GM18873 (cell line): Measurements from ENCODE around the gene ROR2.

Experiments
- ATAC-seq: cut with Tn5 transposase; IDR thresholded peaks from one replicate; pipeline ENCODE4 v1.9.1; 2021; ENCODE audit warnings: mild to moderate bottlenecking, moderate library complexity, moderate number of reproducible peaks; ENCODE audit not compliant: unreplicated experiment, low FRiP score

The ROR2 gene

DNA sequence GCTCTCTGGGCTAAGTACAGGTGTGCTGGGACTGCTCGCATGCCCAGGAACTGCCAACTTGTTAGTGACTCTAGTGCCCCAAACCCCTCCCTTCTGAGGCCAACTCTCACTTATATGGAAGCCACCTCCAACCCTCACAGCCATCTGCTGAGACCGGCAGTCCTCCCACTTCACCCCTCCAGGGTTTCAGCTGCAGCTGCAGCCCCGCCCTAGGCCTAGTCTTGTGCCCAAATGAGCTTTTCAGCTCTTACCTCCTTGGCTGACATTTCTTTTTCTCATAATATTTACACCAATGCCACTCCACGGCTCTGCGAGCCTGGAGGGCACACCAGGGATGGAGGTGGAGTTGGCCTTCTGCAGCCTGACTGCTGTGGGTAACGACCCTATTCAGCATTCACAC, 166.6 kb downstream of the ROR2 start:
- ATAC-seq, result no peak

DNA sequence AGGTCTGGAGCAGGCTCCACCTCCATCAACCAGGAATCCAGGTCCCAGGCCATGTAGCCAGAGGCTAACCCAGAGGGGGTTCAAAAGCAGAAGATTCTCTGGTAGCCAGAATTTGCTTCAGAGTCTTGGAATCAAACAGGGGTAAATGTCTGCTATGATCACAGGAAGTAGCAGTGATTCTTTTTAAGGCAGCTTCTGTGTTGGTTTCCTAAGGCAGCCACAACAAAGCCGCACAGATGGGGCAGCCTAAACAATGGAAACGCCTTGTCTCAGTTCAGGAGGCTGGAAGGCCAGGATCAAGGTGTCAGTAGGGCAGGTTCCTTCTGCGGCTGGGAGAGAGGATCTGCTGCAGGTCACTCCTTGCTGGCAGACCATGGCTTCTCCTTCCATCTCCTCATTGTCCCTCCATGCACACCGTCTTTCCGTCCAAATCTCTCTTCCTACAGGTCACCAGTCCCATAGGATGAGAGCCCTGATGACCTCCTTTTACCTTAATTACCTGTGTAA, 167.3 kb downstream of the ROR2 start:
- ATAC-seq, result no peak

DNA sequence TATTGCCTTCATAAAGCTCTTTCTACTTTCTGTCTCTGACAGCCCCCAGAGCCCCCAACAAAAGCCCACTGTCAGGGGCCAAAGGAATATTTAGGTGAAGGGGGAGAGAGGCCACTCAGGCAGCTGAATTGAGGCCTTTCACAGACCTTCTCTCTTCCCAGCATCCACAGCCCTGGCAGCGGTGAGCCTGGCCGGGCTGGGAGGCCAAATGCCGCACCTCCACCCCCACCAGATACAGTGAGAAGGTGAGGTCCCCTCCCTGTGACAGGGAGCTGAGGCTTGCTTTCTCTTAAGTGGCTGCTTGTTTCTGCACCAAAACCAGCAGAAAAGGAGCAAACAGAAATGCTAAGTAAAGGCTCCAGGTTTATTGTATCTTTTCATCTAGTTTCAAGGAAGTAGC, 168.1 kb downstream of the ROR2 start:
- no peak for ATAC-seq

DNA sequence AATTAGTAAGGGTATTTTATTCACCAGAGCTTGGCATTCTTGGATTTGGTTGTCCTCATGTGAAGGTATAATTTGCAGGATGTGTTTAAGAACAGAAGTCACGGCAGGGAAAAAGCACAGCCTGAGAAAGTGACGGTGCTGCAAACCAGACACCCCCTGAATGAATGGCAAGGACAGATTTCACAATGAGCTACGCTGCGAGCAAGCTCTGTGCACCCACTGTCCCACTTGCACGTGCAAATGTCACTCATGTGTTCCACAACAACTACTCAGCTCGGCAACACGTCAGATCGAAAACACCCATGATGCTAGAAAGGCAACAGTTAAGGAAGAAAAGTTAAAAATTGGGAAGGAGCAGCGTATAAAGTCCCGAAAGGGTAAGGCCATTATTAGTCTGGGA, 168.9 kb downstream of the ROR2 start:
- ATAC-seq, result no peak

DNA sequence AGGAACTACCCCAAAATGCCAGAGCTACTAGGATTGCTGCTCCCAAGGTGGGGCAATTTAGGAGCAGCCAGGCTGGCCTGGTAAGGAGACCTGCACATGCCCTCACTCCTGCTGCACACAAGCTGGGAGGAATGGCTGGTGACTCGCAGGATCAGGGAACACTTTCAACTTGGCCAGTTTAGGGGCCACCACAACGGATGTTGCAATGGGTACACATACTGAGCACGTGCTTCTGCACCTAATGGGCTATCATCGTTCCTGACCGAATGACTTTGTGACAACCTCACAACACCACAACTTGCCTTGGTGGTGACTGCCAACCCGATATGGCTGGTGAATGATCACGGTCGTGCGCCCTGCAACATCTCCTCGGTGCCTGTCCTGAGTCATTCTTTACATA, 172.0 kb downstream of the ROR2 start:
- ATAC-seq, result no peak

DNA sequence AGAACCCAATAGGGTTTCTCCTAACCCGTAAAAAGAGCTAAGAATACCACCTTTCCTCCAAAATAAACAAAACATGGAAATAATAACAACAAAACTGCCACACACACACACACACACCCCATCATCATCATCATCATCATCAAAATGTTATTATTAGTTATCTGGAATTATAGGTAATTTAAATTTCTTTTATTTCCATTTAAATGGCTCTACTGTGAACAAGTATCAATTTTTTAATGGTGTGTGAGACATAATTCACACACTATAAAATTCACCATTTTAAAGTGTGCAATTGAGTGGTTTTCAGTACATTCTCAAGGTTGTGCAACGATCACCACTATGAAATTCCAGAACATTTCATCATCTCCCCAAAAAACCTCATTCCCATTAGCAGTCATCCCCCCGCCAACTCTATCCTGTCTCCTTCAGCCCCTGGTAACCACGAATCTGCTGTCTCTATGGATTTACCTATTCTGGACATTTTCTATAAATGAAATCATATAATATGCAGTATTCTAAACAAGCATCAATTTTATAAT, 172.7 kb downstream of the ROR2 start:
- no peak for ATAC-seq

DNA sequence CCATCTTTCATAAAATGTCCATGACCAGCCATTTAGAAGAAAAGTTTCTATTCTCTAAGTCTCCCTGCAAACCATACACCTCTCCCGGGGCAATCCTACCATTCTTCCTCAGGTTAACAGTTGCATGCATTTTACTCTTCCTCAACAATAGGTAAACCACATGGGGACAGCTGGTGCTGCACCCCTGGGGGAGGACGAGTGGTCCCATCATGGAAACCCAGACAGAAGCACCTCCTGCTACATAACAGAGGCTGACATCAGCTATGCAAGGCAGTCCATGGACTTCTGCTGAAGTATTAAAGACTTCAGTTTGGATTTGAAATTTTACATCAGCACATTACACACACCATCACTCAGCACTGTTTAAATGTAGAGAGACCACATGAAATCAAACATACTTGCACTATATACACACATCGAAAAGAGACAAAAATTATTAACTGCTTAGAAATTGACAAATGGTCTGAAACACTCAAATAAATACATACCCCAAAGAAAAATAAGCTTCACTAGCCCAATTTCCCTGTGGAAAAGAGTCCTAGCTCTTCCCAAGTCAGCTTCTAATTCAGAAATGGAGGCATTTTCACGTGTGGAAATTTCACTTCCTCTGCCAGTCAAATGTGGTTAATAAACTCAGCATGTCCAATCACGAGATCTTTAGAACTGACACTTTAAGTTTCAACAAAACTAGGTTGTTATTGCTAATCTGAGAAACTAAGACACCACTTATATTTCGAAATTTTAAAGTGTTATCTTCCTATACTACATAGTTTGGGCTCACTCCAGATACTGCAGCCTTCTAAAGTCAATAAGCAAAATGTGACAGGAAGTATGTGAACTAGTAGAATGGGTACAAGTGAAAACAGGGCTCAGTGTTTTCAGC, 173.4 kb downstream of the ROR2 start:
- ATAC-seq, result no peak

DNA sequence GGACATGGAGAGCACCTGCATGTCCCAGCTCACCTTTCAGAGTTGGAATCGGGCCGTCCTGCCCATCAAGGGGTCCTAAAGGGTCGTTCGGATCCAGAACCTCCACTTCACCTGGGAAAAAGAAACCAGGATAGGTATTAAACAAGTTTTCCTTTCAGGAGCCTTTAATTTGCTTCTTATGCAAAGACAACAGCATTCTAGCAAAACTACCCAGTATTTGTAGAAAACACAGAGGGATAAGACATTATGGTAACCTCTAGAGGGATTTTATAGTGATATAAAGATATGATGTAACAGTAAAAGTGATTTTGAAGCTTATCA, 174.4 kb downstream of the ROR2 start:
- ATAC-seq, result no peak

DNA sequence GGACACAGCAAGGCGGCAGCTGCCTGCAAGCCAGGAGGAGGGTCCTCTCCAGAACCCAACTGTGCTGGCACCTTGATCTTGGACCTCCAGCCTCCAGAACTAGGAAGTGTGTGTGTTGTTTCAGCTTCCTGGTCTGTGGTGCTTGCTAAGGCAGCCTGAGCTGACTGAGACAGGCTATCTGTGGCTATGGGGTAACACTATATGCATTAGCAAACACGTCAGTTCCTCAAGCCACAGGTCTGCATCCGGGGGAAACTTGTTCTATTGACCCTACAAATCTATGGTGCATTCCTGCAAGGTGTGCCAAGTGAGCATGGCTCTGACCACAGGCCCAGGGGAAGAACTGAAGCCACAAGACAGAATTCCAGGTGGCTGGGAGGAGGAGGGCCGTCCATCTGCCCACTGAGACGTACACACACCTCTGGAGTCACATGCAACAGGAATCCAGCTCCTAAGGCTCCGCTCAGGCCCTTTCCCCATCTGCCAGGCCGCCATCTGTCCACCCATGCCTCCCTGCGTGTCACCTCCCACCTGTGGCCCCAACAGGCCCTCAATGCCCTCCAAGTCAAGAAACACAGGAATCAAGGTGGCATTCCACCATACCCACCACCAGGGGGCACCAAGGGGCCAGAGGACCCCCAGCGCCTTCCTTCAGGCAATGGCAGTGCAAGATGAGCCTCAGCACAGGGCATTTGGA, 174.9 kb downstream of the ROR2 start:
- no peak for ATAC-seq

DNA sequence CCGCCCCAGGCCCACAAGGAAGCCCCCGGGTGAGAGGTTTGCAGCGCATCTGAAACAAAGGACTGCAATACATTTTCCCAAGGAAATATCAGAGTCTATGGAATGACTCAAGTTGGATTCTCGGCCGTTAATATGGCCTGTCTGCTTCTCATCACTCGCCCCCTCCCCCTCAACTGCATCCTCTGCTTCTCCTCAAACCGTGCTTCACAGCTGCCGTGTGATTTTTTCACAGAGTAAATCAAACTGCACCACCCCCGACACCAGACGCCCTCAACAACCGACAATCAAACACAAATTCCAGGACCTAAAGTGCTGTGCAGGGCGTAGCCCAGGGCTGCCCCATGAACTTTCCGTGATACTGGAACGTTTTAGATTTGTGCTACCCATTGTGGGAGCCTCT, 176.9 kb downstream of the ROR2 start:
- ATAC-seq, result no peak

DNA sequence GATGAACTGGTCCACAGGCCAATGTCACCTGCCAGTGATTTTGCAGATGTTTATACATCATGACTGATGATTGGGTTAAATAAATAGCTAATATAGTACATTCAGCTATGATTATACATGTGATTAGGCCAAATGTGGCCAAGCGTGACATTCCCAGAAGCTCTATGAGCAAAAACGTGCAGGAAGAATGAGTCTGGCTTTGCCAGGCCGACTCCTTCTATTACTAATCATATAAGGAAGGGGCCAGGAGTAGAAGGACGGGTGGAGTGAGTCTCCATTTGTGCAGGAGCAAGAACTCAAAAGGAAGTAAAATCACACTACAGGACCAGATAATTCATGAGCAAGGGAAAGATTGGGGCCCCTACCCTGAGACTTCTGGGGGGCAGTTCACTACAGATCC, 178.2 kb downstream of the ROR2 start:
- ATAC-seq, result no peak

DNA sequence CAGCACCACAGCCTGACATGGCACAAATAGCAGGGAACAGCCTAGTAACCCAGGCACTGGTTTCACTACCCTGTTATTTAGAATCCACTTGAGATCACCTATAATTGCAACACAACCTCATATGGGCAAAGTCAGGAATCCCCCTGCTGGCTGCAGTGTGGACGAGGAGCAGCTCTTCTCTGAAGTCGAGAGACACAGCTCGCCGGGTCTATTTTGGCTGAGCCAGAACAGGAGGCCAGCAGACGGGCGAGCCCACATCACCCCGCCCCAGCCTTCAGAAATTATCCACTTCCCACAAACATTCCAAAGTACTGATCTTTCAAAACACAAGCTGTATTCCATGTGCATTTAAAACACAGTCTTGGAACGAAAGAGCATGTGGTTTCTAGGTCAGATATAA, 179.0 kb downstream of the ROR2 start:
- no peak for ATAC-seq

DNA sequence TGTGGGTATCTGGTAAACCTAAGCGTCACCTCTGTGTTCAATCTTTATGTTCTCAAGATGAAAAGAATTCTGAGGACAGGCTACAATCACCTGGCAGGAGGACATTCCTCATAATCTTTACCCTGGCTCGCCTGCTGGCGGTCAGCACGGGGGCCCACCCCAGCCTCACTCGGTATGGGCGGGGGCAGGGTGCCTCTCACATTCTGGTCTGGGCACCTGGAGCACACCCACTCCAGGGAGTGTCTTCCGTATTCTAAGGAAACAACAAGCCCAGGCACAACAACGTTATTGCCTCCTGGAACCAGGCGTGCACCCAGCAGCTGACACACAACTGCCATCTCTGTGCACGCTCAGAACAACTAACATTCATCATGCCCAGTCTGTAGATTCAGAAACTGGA, 179.8 kb downstream of the ROR2 start:
- no peak for ATAC-seq

DNA sequence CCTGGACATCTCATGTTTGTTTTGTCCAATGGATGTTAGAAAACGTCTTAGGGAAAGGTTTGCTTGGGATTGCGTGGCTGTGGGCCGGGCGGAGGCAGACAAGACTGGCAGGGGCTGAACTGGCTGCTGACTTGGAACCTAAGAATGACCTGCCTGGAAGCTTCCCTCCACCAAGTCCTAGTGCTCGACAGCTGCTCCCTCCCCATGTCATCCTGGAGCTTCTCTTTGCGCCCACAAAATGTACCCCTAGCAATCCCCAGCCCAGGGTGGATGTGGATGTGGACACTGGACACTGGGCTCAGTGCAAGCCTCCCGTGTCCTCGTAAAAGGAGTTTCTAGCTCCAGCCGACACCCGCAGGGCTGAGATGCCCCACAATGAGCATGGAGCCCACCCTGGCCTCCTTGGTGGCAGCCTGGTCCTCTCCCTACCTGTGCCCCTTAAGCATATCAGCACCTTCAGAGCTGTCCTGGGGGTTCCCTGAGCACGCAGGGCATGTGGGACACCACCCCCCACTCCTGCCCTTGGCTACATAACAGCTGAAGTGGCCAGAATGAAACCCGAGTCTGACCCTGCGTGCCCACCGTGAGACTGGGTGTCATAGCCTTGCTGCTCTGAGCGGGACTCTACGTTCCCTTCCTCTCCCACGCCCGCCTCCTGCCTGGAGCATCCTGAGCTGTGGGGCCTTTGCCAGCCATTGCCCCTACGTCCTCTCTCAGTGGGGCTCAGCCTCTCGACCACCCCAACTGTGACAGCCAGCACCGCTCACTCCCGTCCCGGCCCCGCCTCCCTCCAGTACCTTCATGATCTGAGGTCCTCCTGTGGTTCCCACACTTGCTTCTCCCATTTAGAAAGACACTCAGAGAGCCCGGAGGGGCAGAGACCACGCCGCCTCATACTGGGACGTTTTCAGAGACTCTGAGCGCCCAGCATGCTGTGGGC, 180.8 kb downstream of the ROR2 start:
- ATAC-seq, result no peak

DNA sequence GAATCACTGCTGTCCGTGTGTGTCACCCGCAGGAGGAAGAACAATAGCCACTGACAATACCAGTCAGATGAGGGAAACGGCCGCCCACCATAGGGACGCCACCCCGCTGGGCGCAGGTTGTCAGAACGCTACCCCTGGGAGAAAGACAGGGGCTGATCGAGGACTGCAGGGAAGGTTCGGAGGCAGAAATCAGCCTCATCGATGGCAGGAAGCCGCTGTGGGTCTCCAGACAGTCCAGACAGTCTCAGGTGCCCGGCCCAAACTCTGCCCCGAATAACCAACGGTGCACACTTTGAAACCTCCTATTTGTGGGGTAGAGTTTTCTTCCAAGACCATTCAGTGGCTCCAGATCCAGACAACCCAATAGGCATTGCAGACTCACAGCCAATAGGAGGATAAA, 181.5 kb downstream of the ROR2 start:
- ATAC-seq, result no peak

DNA sequence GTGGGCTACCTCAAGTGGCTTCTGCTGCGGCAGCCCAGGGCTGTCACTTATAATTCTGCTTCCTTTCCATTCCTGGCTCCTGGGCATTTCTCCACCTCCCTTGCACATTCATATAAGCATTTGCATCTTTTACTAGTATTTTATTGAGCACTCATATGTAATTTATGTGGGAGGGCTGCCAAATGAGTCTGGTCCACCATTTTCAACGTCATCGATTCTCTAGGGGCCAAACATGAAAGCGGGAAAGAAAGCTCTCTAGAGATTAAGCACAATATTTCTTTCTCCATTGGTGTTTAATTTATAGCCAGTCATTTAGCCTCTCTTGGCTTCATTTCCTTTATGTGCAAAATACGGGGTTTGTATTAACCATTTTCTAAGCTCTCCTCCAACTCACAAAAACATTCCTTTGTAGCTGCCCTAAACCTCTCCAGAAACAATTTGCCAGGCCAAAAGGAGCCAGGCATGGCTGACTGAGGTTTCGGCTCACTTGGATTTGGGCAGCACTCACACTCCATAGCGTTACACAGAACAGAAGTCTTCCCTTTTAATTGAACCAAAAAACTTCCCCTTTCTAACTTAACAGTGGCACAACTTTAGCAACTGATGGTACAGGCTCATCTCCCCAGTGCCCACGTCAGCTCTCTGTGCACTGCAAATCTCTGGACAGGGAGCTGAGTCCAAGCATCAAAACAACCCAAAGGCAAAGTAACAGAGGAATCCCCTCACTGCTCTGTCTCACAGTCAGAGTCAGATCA, 183.5 kb downstream of the ROR2 start:
- ATAC-seq, result no peak

DNA sequence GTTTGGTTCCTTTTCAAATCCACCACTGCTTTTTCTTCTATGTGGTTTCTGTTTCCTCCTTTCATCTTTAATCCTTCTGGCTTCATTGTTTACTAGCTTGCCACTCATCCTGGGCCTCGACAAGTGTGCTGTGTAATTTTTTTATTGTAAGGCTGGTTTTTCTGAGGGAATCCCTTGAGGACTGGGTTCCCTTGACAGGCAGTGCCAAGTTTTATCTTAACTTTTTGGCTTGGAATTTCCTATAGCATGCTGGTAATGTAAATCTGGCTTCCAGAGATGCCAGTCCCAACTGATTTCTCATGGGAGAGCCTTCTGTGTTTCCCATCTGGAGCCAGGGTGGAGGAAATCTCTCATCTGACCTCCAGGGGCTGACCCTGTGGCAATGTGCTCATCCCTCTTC, 184.7 kb downstream of the ROR2 start:
- no peak for ATAC-seq

DNA sequence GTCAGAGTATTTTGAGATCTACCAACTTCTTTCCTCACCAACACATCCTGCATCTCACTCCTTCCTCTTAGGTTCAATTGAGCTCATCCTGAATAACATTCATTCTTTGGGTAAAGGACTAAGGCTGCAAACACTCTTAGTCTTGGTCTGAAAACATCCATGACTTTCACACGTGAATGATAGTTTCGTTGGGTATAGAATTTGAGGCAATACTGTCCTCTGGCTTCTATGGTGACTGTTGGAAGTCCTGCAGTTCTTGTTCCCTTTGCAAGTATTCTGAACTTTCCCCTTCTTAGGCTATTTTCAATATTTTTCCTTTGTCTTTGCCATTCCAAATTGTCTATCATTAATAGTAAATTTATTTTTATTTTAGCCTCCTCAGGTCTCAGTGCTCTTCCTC, 185.4 kb downstream of the ROR2 start:
- no peak for ATAC-seq

DNA sequence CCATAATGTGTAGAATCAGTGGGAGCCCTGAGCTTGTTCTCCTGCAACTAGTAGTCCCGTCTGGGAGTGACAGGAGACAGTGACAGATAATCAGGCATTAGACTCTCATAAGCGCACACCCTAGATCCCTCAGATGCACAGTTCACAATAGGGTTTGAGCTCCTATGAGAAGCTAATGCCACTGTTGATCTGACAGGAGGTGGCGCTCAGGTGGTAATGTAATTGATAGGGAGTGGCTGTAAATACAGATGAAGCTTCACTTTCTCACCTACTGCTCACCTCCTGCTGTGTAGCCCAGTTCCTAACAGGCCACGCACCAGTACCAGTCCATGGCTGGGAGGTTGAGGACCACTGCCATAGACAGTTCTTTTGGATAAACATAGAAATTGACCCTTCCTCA, 188.7 kb downstream of the ROR2 start:
- no peak for ATAC-seq

DNA sequence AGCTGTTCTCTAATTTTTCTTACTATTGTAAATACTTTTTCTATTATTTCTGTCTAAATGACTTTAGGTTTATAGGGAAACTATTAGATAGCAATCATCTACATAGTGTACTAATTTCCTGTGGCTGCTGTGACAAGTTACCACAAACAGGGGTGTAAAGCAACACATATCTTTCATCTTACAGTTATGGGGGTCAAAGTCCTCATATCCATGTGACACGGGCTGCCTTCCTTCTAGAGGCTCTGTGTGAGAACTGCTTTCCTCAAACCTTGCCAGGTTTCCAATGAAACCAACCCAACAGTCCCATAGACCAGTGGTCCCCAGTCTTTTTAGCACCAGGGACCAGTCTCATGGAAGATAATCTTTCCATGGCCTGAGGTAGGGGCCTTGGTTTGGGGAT, 189.1 kb downstream of the ROR2 start:
- no peak for ATAC-seq
